HepG2 (cell line): ENCODE data around the gene GSDME. TPM values are rescaled to one million over a fixed set of nuclear protein-coding genes. Genes with fewer than 3 reads are reported as not detected.

Experiments used
- ATAC-seq: fragments of 200-7000 bp; cut with Tn5 transposase; 3 replicates; pipeline ENCODE4 v1.9.1; 2020; ENCODE audit warnings: mild to moderate bottlenecking, moderate library complexity
- BruUV-seq: library from RNA; stranded (reverse); fragments of 400-500 nt; replicated peaks from 2 replicates; lab custom pipeline; 2021; lab: Mats Ljungman, UMichigan
- CTCF ChIA-PET: fragments of 300-600 bp; formaldehyde crosslinking; extraction: SDS; loops from one replicate; lab custom pipeline; 2021; ENCODE audit warnings: low total read pairs, inconsistent platforms, low intra/inter-chr PET ratio; lab: Yijun Ruan, JAX
- POLR2A ChIA-PET: fragments of 350-600 bp; sonication (Branson Sonifier 250); formaldehyde crosslinking; loops from one replicate; lab custom pipeline; 2020; ENCODE audit warnings: antibody characterized with exemption, inconsistent platforms; lab: Yijun Ruan, JAX
- DNase-seq: peaks from one replicate; pipeline ENCODE4 v3.0.0-alpha.2; 2015; ENCODE audit warnings: low spot score
- FAIRE-seq: peaks from 3 replicates; lab custom pipeline; 2011; peaks lifted over from hg19 to GRCh38; lab: Jason Lieb, UNC
- H2AFZ ChIP-seq: one replicate; pipeline ENCODE4 v1.6.1; 2011; ENCODE audit warnings: low read length, inconsistent platforms
- H3K27ac ChIP-seq: fragments of 300-600 bp; 3 replicates; pipeline ENCODE4 v1.8.0; 2011; ENCODE audit warnings: mixed run types, mild to moderate bottlenecking, mixed read lengths, low read length, inconsistent platforms; ENCODE audit not compliant: insufficient read depth; ENCODE audit errors: extremely low read length
- H3K27me3 ChIP-seq, 2 experiments: fragments of 200-600 bp in 1 of 2; 2 replicates in 1 of 2; 3 replicates in 1 of 2; pipeline versions ENCODE4 v1.6.0 to v1.8.0; 2011; ENCODE audit warnings: low read length in 2 of 2, mild to moderate bottlenecking in 2 of 2, moderate library complexity in 2 of 2, inconsistent platforms in 1 of 2; ENCODE audit not compliant: insufficient read depth in 2 of 2, control insufficient read depth in 1 of 2
- H3K36me3 ChIP-seq, 2 experiments: fragments of 200-600 bp in 1 of 2; replicated peaks in 1 of 2; 2 replicates in 1 of 2; 3 replicates in 1 of 2; pipeline versions ENCODE4 v1.5.1 to v1.8.0; 2011; ENCODE audit warnings: low read length in 2 of 2, inconsistent platforms in 1 of 2; ENCODE audit not compliant: insufficient read depth in 2 of 2, control insufficient read depth in 1 of 2
- H3K4me1 ChIP-seq: 2 replicates; pipeline ENCODE4 v1.5.1; 2012; ENCODE audit warnings: low read length, inconsistent platforms; ENCODE audit not compliant: insufficient read depth
- H3K4me2 ChIP-seq: 2 replicates; pipeline ENCODE4 v1.6.0; 2011; ENCODE audit warnings: low read depth, low read length, inconsistent platforms
- H3K4me3 ChIP-seq, 3 experiments: fragments of 200-600 bp in 1 of 3; sonication (generic), shearing (Covaris generic) in 1 of 3; replicated peaks in 1 of 3; 2 replicates each; pipeline ENCODE4 v1.5.1; 2011 to 2016; ENCODE audit warnings: low read length in 3 of 3, inconsistent platforms in 2 of 3, low read depth in 2 of 3, mild to moderate bottlenecking in 2 of 3, control low read depth in 1 of 3, mixed read lengths in 1 of 3; ENCODE audit not compliant: insufficient read depth in 1 of 3
- H3K79me2 ChIP-seq: one replicate; pipeline ENCODE4 v1.6.1; 2011; ENCODE audit warnings: low read length, inconsistent platforms; ENCODE audit not compliant: insufficient read depth
- H3K9ac ChIP-seq: 2 replicates; pipeline ENCODE4 v1.6.0; 2011; ENCODE audit warnings: mild to moderate bottlenecking, low read depth, low read length, inconsistent platforms; ENCODE audit not compliant: insufficient read depth
- H3K9me3 ChIP-seq: 2 replicates; pipeline ENCODE4 v1.5.1; 2012; ENCODE audit warnings: mild to moderate bottlenecking, low read length
- H4K20me1 ChIP-seq: 2 replicates; pipeline ENCODE4 v1.6.0; 2011; ENCODE audit warnings: inconsistent platforms, mild to moderate bottlenecking, low read length, moderate library complexity; ENCODE audit not compliant: insufficient read depth
- EHMT2 ChIP-seq: fragments of 200-600 bp; sonication (generic); IDR thresholded peaks from 2 replicates; pipeline ENCODE4 v1.7.0; 2017; ENCODE audit warnings: antibody characterized with exemption, low read depth, low read length, borderline replicate concordance
- ELF4 ChIP-seq: sonication (generic); formaldehyde crosslinking; IDR thresholded peaks from 2 replicates; pipeline ENCODE4 v1.5.0; 2020; ENCODE audit warnings: missing genetic modification reagents, mild to moderate bottlenecking, moderate library complexity, borderline replicate concordance
- FOXO1 ChIP-seq: sonication (generic); formaldehyde crosslinking; IDR thresholded peaks from 2 replicates; pipeline ENCODE4 v1.4.0; 2020; ENCODE audit warnings: missing genetic modification reagents
- MEIS2 ChIP-seq: sonication (generic); formaldehyde crosslinking; IDR thresholded peaks from 2 replicates; pipeline ENCODE4 v1.9.0; 2021; ENCODE audit warnings: mild to moderate bottlenecking, missing genetic modification reagents
- PHF5A ChIP-seq: IDR thresholded peaks from one replicate; pipeline ENCODE4 v1.6.1; 2018; ENCODE audit warnings: low read depth, missing genetic modification reagents; ENCODE audit not compliant: unreplicated experiment
- TAF1 ChIP-seq: sonication (generic); formaldehyde crosslinking; IDR thresholded peaks from 2 replicates; pipeline ENCODE4 v1.4.0; 2020; ENCODE audit warnings: missing genetic modification reagents
- ZMAT3 ChIP-seq: sonication (generic); formaldehyde crosslinking; conservative IDR thresholded peaks from 2 replicates; pipeline ENCODE4 v1.7.0; 2021; ENCODE audit warnings: missing genetic modification reagents
- ZMYM4 ChIP-seq: sonication (generic); formaldehyde crosslinking; IDR thresholded peaks from 2 replicates; pipeline ENCODE4 v1.8.1; 2023; ENCODE audit warnings: mild to moderate bottlenecking, missing genetic modification reagents
- ZNF207 ChIP-seq: fragments of 450-650 bp; IDR thresholded peaks from 2 replicates; pipeline ENCODE4 v1.6.1; 2016; ENCODE audit warnings: antibody characterized with exemption, borderline replicate concordance
- ZNF780A ChIP-seq: sonication (generic); formaldehyde crosslinking; IDR thresholded peaks from 2 replicates; pipeline ENCODE4 v1.8.0; 2022; ENCODE audit warnings: mild to moderate bottlenecking, missing genetic modification reagents, moderate library complexity
- WGBS: methylation state at CpG from one replicate; pipeline ENCODE4 v1.1.6; 2017; ENCODE audit warnings: low lambda C conversion rate; 5-methylcytosine and 5-hydroxymethylcytosine counted together
- in situ Hi-C: cut with HindIII; loops from 2 replicates; pipeline ENCODE4 v1.10.0; 2017; ENCODE audit warnings: low pct_unique_long_range_greater_than_20kb; ENCODE audit not compliant: extremely low pct_ligation_motif_present
- intact Hi-C: fragments of 100-400 bp; cut with micrococcal nuclease; formaldehyde crosslinking; loops from one replicate; pipeline ENCODE4 v1.10.0; 2022; ENCODE audit not compliant: unreplicated experiment
- polyA plus RNA-seq, 8 experiments: library from polyadenylated mRNA; depleted of rRNA in 3 of 8; stranded (reverse) in 7 of 8; unstranded in 1 of 8; fragments of >200 nt; fragmentation: Illumina TruSeq in 4 of 8; extraction: Trizol in 4 of 8; gene quantifications; 2 replicates each; pipeline versions ENCODE4 v1.2.1 to v1.2.3, GENCODE V29; 2011 to 2016; ENCODE audit warnings: low read depth in 4 of 8, missing spikeins in 1 of 8, mixed read lengths in 1 of 8; ENCODE audit not compliant: insufficient read depth in 1 of 8
- total RNA-seq, 5 experiments: library from RNA; depleted of rRNA; stranded (reverse); fragments of >200 nt; fragmentation: Illumina TruSeq; extraction: Trizol; gene quantifications; 2 replicates each; pipeline ENCODE4 v1.2.3, GENCODE V29; 2016; ENCODE audit warnings: low read depth in 1 of 5
- TF ChIP-seq, protein P1 (sequence below): sonication (generic); formaldehyde crosslinking; IDR thresholded peaks from 2 replicates; pipeline ENCODE4 v1.9.0; 2022; ENCODE audit warnings: low read depth, missing genetic modification reagents
- TF ChIP-seq, protein P2 (sequence below): sonication (generic); formaldehyde crosslinking; IDR thresholded peaks from 2 replicates; pipeline ENCODE4 v1.8.0; 2022; ENCODE audit warnings: mild to moderate bottlenecking, missing genetic modification reagents, borderline replicate concordance

The GSDME gene
- total and polyA plus RNA-seq, 2 of the 13 experiments (the other 11 are each of a cell fraction or from before 2014, with no cell fraction given): 19.2 to 28.2 TPM

DNA sequence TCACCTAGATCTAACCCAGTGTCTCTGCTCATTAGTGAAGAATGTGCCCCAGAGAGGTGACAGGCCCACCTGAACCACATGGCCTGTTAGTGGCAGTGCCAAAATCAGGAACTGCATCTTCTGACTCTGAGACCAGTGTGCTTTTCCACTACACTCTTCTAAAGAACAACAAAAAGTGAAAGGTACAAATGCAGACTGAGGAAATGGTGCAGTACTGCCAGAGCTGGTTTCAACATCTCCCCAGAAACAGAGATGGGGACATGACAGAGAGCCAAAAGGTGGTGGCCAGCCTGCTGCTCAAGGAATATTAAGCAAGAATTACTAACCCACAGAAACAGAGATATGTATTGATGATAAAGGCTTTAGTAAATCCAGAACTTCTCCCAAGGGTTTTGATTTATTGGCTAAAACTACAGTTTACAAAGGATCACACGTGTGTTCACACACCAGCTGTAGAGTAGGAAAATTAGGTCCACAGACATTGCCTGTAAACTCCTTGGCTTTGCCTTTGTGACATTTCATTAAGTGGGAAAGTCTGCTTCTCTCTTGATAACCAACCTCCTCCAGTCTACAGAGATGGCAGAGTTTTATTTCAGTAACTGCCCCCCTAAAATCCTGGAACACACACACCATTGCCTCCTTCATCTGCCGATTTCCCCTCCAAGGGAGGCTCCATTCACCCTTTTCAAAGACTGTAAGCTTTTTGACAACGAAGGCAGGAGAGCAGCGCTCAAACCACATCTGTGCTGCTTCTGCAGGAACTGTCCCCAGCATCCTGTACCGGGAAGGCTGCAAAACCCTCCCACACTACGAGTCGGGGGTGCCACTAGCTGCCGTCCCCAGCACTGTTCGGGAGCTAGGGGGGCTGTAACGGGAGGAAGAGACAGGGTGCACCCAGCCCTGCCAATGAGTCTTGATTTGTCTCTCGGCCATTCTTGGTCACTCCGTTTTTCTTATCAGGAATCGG lies 29.8 kb downstream of the GSDME start (continued):
- TF ChIP-seq, protein P1, sequence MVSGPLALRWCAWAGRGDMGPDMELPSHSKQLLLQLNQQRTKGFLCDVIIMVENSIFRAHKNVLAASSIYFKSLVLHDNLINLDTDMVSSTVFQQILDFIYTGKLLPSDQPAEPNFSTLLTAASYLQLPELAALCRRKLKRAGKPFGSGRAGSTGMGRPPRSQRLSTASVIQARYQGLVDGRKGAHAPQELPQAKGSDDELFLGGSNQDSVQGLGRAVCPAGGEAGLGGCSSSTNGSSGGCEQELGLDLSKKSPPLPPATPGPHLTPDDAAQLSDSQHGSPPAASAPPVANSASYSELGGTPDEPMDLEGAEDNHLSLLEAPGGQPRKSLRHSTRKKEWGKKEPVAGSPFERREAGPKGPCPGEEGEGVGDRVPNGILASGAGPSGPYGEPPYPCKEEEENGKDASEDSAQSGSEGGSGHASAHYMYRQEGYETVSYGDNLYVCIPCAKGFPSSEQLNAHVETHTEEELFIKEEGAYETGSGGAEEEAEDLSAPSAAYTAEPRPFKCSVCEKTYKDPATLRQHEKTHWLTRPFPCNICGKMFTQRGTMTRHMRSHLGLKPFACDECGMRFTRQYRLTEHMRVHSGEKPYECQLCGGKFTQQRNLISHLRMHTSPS (CRISPR knock-in tag): no peak
- no peak for TF ChIP-seq ZMYM4 (CRISPR knock-in tag)
- no peak for TF ChIP-seq FOXO1 (CRISPR knock-in tag)
- no peak for TF ChIP-seq PHF5A
- no peak for TF ChIP-seq EHMT2
- TF ChIP-seq ZNF207: no peak
- TF ChIP-seq, all 625 proteins: peak for 0

DNA sequence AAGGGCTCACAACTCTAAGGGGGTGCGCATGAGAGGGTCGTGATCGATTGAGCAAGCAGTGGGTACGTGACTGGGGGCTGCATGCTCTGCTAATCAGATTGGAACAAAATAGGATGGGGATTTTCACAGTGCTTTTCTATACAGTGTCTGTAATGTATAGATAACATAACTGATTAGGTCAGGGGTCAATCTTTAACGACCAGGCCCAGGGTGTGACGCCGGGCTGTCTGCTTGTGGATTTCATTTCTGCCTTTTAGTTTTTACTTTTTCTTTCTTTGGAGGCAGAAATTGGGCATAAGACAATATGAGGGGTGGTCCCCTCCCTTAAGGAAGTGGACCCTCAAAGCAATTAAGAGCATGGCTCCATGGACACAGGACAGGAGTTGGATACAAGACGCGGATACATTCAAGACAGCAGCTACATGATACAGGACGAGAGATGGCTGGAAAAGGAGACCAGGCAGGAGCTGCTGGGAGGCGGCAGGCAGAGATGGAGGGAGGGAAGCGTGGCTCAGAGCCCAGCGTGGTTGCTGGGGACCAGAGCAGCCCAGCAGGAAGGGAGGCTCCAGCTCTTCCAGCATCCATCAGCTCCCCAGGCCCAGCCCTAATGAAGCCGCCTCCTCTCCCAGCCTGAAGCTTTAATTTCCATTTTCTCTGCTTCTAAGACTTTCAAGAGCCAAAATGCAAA lies 31.6 kb downstream of the GSDME start:
- Histone ChIP-seq H3K36me3 (no peaks in the 10 kb centered on the region; a peak in 1 of 5 replicates), H3K9ac (no peak overlapping the region), H3K4me1 (no peaks in the 10 kb centered on the region), H3K9me3 (no peaks in the 10 kb centered on the region), H3K27ac (no peak overlapping the region), H2AFZ (no peak overlapping the region), H3K27me3 (no peaks in the 10 kb centered on the region), H4K20me1 (no peaks in the 10 kb centered on the region), H3K4me3 (no peak overlapping the region), H3K4me2 (no peak overlapping the region), H3K79me2 (no peaks in the 10 kb centered on the region)
- no TSS peak for BruUV-seq
- in situ Hi-C loops (no loop called here), intact Hi-C loops (no loop called here)
- ATAC-seq: no peak
- DNase-seq: no peak
- TF ChIP-seq MEIS2 (CRISPR knock-in tag) (no peak), ELF4 (CRISPR knock-in tag) (no peak), ZNF780A (no peak), TAF1 (CRISPR knock-in tag) (no peak), ZMAT3 (CRISPR knock-in tag) (no peak)
- TF ChIP-seq, protein P2, sequence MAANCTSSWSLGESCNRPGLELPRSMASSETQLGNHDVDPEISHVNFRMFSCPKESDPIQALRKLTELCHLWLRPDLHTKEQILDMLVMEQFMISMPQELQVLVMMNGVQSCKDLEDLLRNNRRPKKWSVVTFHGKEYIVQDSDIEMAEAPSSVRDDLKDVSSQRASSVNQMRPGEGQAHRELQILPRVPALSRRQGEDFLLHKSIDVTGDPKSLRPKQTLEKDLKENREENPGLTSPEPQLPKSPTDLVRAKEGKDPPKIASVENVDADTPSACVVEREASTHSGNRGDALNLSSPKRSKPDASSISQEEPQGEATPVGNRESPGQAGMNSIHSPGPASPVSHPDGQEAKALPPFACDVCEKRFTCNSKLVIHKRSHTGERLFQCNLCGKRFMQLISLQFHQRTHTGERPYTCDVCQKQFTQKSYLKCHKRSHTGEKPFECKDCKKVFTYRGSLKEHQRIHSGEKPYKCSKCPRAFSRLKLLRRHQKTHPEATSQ: no peak
- CTCF ChIA-PET: no interaction called here
- no peak for FAIRE-seq
- 94% methylated on average over 14 of the region's 14 CpGs for WGBS
- POLR2A ChIA-PET: no interaction called here
